Mucosa of stomach (tissue), 1 donor: ENCODE results near the gene SCLY.

Experiments used
- H3K27me3 ChIP-seq: one replicate; pipeline ENCODE4 v1.7.0; 2013; ENCODE audit warnings: mild to moderate bottlenecking, low read length; ENCODE audit not compliant: control insufficient read depth, insufficient read depth
- H3K36me3 ChIP-seq: one replicate; pipeline ENCODE4 v1.7.0; 2013; ENCODE audit warnings: low read length; ENCODE audit not compliant: control insufficient read depth, insufficient read depth
- H3K4me1 ChIP-seq: one replicate; pipeline ENCODE4 v1.7.0; 2013; ENCODE audit warnings: mild to moderate bottlenecking, low read length; ENCODE audit not compliant: control insufficient read depth, insufficient read depth
- H3K4me3 ChIP-seq: one replicate; pipeline ENCODE4 v1.7.0; 2013; ENCODE audit warnings: low read length
- H3K9ac ChIP-seq: one replicate; pipeline ENCODE4 v1.7.0; 2013; ENCODE audit warnings: mild to moderate bottlenecking, low read length, moderate library complexity
- H3K9me3 ChIP-seq: one replicate; pipeline ENCODE4 v1.7.0; 2013; ENCODE audit warnings: mild to moderate bottlenecking, low read length, moderate library complexity; ENCODE audit not compliant: control insufficient read depth
- donor health status: Pancreatic carcinoma.

Gene SCLY

DNA sequence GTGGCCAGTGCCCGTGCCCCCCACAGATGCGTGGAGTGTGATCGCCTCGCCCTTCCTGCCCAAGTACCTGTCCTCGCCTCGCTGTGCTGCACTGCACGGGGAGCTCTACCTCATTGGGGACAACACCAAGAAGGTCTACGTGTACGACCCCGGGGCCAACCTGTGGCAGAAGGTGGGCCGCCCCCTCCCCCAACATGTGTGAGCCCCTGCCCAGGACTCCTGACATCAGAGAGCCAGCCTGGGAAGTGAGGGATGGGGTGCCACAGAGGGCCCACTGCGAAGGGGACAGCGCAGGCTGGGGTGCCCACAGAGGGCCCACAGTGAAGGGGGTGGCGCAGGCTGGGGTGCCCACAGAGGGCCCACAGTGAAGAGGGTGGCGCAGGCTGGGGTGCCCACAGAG lies 88.2 kb downstream of the SCLY start:
- H3K27me3 ChIP-seq = no peaks in the 10 kb centered on the region
- no peak overlapping the region for H3K4me3 ChIP-seq
- no peaks in the 10 kb centered on the region for H3K36me3 ChIP-seq
- H3K9ac ChIP-seq = no peak overlapping the region
- peaks cover 8% of the 10 kb centered on the region for H3K4me1 ChIP-seq
- H3K9me3 ChIP-seq = no peaks in the 10 kb centered on the region
